ENCODE results near the gene PKD2. TPM values are rescaled to one million over a fixed set of nuclear protein-coding genes. Genes with fewer than 3 reads are reported as not detected.

PKD2 gene
- polyA plus RNA-seq (49.0 and 54.8 TPM in 2 replicates), polyA minus RNA-seq (49.9 and 59.4 TPM in 2 replicates)

GRCh38 chr4:88007304-88008121 lies at the start of gene PKD2:
TSS of gene PKD2 (plus strand) at chr4:88007635. CDS start at chr4:88007734, 99 bp downstream.
- H3K4me2 ChIP-seq (ENCODE audit: low read length): peak within 1 kb of the TSS; percentile 91
- H3K27ac ChIP-seq (ENCODE audit: low read length): peak within 1 kb of the TSS; percentile 71
- no peaks in the 10 kb centered on the region for H3K9me3 ChIP-seq (ENCODE audit: low read length)
- peak; percentile 76 for TF ChIP-seq POLR2AphosphoS5 (IDR thresholded peaks at IDR 0.05)
- TF ChIP-seq REST (IDR thresholded peaks at IDR 0.05; ENCODE audit: borderline replicate concordance): peak; percentile 81
- TF ChIP-seq RAD21 (conservative IDR thresholded peaks at IDR 0.05): no peak
- TF ChIP-seq TAF1 (IDR thresholded peaks at IDR 0.05; ENCODE audit: low read depth): no peak
- TF ChIP-seq MXI1 (conservative IDR thresholded peaks at IDR 0.05; ENCODE audit: poor library complexity, severe bottlenecking): peak; percentile 35
- no peak within 1 kb of the TSS for H2AFZ ChIP-seq (ENCODE audit: low read depth, low read length)
- H3F3A ChIP-seq (ENCODE audit: insufficient read depth, low read length, poor library complexity, severe bottlenecking): no peaks in the 10 kb centered on the region
- peaks cover 43% of the 10 kb centered on the region for H3K79me2 ChIP-seq (replicated peaks; ENCODE audit: insufficient read depth, low read length)
- peak within 1 kb of the TSS; percentile 91 for H3K9ac ChIP-seq (ENCODE audit: low read length)
- no peaks in the 10 kb centered on the region for H3K36me3 ChIP-seq (ENCODE audit: insufficient read depth, low read length)
- H3K27me3 ChIP-seq (ENCODE audit: insufficient read depth, low read depth, low read length): no peaks in the 10 kb centered on the region
- no peaks in the 10 kb centered on the region for H3K9me2 ChIP-seq (ENCODE audit: insufficient read depth, low read length)
- H3K4me3 ChIP-seq (ENCODE audit: low read length): peak within 1 kb of the TSS; percentile 70
- H4K20me1 ChIP-seq (ENCODE audit: insufficient read depth): no peaks in the 10 kb centered on the region

DNA sequence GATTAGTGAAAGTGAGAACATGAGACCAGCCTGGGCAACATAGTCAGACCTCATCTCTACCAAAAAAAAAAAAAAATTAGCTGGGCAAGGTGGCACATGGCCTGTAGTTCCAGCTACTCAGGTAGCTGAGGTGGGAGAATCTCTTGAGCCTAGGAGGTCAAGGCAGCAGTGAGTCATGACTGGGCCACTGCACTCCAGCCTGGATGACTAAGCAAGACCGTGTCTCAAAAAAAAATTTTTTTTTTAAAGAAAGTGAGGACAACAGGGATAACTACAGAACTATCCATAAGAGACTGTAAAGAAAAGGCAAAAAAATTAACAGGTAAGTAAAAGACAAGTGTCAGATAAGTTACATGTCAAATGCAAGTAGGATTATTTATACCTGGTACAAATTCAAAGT lies 45.4 kb upstream of the PKD2 start:
- no peaks in the 10 kb centered on the region for H4K20me1 ChIP-seq (ENCODE audit: insufficient read depth)
- no peak overlapping the region for H3K4me3 ChIP-seq (ENCODE audit: low read length)
- H2AFZ ChIP-seq (ENCODE audit: low read depth, low read length): no peak overlapping the region
- no peaks in the 10 kb centered on the region for H3K9me3 ChIP-seq (ENCODE audit: low read length)
- no peaks in the 10 kb centered on the region for H3K36me3 ChIP-seq (ENCODE audit: insufficient read depth, low read length)
- no peaks in the 10 kb centered on the region for H3K9me2 ChIP-seq (ENCODE audit: insufficient read depth, low read length)
- no peak overlapping the region for H3K27ac ChIP-seq (ENCODE audit: low read length)
- no peak overlapping the region for H3K4me2 ChIP-seq (ENCODE audit: low read length)
- TF ChIP-seq EP300 (conservative IDR thresholded peaks at IDR 0.05; ENCODE audit: poor library complexity, severe bottlenecking) (no peak), MXI1 (conservative IDR thresholded peaks at IDR 0.05; ENCODE audit: poor library complexity, severe bottlenecking) (no peak), POLR2AphosphoS5 (IDR thresholded peaks at IDR 0.05) (no peak), REST (IDR thresholded peaks at IDR 0.05; ENCODE audit: borderline replicate concordance) (no peak), RAD21 (conservative IDR thresholded peaks at IDR 0.05) (no peak), SMC3 (conservative IDR thresholded peaks at IDR 0.05; ENCODE audit: poor library complexity) (no peak), TAF1 (IDR thresholded peaks at IDR 0.05; ENCODE audit: low read depth) (no peak), EZH2 (IDR thresholded peaks at IDR 0.05; ENCODE audit: borderline replicate concordance, insufficient read depth, low read length, poor library complexity, severe bottlenecking) (no peak)
- TF ChIP-seq, protein P1, sequence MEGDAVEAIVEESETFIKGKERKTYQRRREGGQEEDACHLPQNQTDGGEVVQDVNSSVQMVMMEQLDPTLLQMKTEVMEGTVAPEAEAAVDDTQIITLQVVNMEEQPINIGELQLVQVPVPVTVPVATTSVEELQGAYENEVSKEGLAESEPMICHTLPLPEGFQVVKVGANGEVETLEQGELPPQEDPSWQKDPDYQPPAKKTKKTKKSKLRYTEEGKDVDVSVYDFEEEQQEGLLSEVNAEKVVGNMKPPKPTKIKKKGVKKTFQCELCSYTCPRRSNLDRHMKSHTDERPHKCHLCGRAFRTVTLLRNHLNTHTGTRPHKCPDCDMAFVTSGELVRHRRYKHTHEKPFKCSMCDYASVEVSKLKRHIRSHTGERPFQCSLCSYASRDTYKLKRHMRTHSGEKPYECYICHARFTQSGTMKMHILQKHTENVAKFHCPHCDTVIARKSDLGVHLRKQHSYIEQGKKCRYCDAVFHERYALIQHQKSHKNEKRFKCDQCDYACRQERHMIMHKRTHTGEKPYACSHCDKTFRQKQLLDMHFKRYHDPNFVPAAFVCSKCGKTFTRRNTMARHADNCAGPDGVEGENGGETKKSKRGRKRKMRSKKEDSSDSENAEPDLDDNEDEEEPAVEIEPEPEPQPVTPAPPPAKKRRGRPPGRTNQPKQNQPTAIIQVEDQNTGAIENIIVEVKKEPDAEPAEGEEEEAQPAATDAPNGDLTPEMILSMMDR (IDR thresholded peaks at IDR 0.05; ENCODE audit: poor library complexity, severe bottlenecking): no peak
- H3K27me3 ChIP-seq (ENCODE audit: insufficient read depth, low read depth, low read length): no peaks in the 10 kb centered on the region
- H3F3A ChIP-seq (ENCODE audit: insufficient read depth, low read length, poor library complexity, severe bottlenecking): no peaks in the 10 kb centered on the region
- H3K79me2 ChIP-seq (replicated peaks; ENCODE audit: insufficient read depth, low read length): no peaks in the 10 kb centered on the region
- no peak overlapping the region for H3K9ac ChIP-seq (ENCODE audit: low read length)

Data from neural cell (in vitro differentiated cells).